Fibroblast of the conjunctiva (primary cell): ENCODE results near the gene ANKMY1.

Experiments used
- DNase-seq: peaks from one replicate; pipeline ENCODE4 v3.0.0-alpha.2; 2010; ENCODE audit warnings: low read depth

The ANKMY1 gene

DNA sequence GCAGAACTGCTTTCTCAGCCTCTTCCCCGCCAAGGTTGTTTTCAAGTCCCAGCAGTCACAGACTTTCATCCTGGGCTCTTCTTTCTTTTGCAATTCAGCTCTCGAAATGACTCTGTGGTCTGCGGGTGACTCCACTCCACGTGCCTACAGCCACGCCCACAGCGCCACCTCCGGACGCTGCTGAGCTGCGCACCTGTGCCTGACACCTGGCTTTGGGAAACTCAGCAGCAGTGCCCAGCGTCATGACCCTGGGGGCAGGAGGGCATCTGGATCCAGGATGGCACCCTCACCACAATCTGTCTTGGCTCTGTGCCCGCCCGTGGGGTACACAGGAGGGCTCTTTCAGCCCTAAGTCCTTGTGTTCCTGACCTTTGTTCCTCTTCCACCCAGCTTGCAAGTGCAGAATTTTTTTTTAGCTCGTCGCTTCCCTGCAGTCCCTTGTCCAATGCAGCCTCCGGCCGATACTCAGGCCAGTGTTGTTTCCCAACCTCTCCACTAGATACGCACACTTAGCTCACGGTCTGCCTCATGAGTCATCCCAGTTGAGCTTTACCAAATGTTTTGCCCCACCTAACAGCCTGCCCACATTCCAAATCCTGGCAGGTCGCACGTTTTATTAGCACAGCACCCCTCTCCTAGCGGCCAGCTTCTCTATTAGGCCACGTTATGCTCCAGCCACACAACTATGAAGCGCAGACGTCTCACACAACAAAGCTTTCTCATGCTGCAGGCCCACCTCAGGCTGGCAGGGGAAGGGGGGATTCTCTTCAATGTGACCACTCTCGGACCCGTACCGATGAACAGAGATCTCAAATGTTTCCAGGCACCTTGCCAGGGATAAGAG lies 22.2 kb upstream of the ANKMY1 start:
- DNase-seq, result peak; percentile 50

DNA sequence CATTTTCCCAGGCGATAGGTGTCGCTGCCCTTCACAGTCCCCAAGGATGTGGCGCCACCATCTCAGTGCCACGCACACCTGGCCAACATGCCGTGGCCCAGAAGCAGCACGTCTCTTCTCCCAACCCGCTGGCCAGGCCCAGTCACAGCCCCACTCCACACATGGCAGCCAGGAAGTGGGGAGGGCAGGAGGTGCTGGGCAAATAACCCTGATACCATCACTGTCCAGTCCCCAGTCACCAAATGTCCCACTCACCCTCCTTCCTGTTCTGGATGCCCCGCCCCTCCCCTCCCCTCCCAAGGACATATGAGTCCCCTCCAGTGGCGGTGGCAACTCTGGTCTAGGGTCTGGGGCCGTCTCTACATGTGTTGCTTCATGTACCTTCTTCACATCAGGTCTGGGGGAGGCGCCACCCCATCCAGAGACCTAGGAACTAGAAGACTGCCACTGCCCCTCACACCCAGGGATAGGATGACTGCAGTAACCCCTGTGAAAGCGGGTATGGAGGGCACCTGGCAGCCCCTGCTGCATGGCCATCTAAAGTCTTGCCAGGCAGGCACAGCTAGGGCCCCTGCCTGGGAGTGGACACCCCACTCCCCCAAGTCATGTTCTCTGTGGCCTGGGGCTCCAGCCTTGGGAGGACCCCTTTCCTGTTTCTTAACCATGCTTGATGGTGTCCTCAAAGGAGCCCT lies 21.4 kb upstream of the ANKMY1 start:
- no peak for DNase-seq

- DNase-seq, result no peak
Measured at GRCh38 chr2:240578488-240578887, 20.7 kb upstream of the ANKMY1 start.

DNA sequence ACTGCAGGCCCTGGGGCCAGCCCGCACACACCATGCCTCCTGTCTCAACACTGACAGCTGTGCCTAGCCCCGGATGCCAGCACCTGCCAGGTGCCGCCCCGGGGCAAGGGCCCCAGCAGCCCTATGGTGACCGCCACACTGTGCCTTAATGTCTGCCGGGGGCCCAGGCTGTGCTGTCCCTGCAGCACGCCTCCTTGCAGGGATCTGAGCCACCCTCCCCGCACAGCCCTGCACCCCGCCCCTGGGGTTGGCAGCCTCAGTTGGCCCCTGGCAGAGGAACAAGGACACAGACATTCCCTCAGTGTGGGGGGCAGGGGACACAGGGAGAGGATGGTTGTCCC lies 20.3 kb upstream of the ANKMY1 start:
- no peak for DNase-seq

GRCh38 chr2:240577281-240578109 lies 19.7 kb upstream of the ANKMY1 start:
- DNase-seq, result no peak

GRCh38 chr2:240576436-240577205 lies 18.8 kb upstream of the ANKMY1 start:
- DNase-seq, result no peak

DNA sequence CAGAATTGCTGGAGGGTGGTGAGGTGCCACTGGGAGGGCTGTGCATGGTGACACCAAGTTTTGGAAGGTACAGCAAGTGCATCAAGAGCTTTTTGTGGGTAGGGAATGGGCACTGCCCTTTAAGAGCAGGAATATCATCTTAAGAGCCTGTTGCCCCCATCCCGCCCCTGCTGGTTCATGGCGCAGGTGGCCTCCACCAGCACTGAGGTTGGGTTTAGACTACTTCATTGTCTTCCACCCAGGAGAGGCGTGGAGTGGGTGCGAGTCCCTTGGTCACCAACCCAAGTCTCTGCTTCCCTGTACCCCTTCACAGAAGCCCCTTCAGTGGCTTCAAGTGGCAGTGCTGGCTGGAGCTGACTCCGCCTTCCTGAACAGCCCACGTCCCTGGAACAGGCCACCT lies 18.2 kb upstream of the ANKMY1 start:
- DNase-seq, result no peak

GRCh38 chr2:240575101-240575965 lies 17.5 kb upstream of the ANKMY1 start:
- DNase-seq, result no peak

DNA sequence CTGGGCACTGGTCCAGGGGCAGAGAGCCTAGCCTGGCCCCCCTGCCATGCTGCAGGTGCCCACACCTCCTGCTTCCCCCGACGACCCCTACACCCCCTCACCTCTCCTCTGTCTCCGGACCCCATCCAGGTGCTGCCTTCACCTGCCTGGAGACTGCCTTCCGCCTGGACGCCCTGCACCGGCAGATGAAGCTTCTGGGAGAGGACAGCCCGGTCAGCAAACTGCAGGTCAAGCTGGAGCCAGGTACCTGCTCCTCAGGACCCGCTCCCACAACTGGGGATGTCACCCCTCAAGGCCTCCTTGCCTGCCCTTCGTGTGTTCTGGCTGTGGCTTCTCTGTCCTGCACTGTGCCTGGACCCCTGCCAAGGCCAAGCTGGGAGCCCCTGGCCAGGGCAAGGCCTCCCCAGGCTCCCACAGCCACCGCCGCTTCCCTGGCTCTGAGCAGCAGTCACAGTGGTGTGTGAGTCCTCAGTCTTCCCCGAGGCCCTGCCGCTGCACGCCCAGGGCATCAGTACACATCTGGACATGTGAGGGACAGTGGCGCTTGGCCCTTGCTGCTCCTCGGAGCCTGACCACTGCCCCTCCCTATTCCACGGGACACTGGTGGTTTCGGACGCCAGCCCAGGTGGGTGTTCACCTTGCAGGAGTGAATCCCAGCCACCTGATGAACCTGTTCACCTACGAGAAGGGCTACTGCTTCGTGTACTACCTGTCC lies 16.8 kb upstream of the ANKMY1 start:
- DNase-seq, result no peak

- no peak for DNase-seq
Measured at GRCh38 chr2:240573516-240574385, 16.0 kb upstream of the ANKMY1 start.

GRCh38 chr2:240573071-240573515 lies 15.3 kb upstream of the ANKMY1 start:
- no peak for DNase-seq

DNA sequence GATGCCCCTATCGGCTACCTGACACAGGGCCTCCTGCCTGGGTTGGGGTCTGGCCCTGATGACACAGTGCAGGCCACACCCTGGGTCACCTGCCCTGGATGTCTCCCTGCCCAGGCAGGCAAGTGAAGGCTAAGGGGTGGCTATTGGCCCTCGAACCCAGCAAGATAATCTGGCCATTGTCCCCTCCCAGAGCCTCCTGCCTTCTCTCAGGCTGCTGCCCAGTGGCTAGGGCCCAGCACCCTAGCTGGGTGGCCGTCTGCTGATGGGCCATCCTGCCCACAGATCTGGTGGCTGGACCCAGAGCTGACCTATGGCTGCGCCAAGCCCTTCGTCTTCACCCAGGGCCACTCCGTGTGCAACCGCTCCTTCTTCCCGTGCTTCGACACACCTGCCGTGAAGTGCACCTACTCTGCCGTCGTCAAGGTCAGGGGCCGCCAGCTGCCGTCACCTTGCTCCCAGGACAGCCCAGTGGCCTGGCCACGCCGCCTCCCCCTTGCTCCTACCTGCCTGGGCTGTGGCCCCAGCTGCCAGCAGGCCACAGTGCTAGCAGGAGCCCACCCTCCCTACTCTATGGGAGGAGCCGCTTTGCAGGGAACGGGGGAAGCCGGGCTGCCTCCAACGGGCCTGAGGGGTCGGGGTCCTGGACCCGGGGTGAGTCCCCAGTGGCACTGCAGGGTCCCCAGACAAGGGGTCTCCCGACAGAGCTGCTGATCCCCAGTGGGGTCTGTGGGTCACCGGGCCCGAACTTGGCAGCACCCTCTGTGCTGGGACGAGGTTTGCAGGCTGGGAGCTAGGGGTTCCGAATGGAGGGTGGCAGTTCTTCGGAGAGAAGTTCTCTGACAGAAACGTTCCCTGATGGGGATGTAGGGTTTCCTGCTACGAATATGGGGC lies 14.6 kb upstream of the ANKMY1 start:
- no peak for DNase-seq

- DNase-seq, result no peak
Measured at GRCh38 chr2:240571314-240571973, 13.7 kb upstream of the ANKMY1 start.

GRCh38 chr2:240570531-240571313 lies 12.9 kb upstream of the ANKMY1 start:
- no peak for DNase-seq

GRCh38 chr2:240569998-240570530 lies 12.3 kb upstream of the ANKMY1 start:
- no peak for DNase-seq

DNA sequence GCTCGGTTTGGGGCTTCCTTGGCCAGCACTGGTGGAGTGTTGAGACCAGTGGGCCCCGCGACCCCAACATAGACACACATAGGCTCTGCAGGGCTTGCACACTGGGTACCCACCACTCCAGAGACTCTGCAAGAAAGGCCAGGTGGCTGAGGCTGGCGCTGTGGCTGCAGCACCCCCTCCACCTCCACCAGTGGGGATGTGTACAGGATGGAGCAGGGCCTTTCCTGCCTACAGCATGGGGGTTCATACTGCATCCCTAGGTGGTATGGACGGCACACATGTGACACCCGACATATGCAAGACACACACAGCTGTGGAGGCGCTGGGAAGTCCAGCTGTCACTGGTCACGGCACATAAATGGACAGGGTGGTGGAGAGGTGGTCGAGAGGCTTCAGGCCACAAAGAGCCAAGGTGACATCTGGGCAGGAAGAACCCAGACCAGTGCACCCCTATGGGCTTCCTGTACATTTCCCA lies 11.8 kb upstream of the ANKMY1 start:
- DNase-seq, result no peak
